Uterine smooth muscle cell (primary cell): Measurements from ENCODE around the gene MDP1. TPM values are rescaled to one million over a fixed set of nuclear protein-coding genes. Genes with fewer than 3 reads are reported as not detected.

ENCODE experiments used
- total RNA-seq: library from RNA; depleted of rRNA; stranded (reverse); fragments of >200 nt; gene quantifications from 2 replicates; pipeline ENCODE4 v1.2.3, GENCODE V29; 2014

The MDP1 gene
- total RNA-seq: 18.9 and 23.2 TPM in 2 replicates

GRCh38 chr14:24215495-24216344 lies at the start of gene MDP1:
TSS of gene MDP1 (minus strand) at chr14:24216066. CDS start at chr14:24215955, 111 bp downstream.

GRCh38 chr14:24262821-24263733 lies 47.2 kb upstream of the MDP1 start, which contains the start of gene TGM1:
TSS of gene TGM1 (minus strand) at chr14:24263177. CDS start at chr14:24262352, 825 bp downstream.

DNA sequence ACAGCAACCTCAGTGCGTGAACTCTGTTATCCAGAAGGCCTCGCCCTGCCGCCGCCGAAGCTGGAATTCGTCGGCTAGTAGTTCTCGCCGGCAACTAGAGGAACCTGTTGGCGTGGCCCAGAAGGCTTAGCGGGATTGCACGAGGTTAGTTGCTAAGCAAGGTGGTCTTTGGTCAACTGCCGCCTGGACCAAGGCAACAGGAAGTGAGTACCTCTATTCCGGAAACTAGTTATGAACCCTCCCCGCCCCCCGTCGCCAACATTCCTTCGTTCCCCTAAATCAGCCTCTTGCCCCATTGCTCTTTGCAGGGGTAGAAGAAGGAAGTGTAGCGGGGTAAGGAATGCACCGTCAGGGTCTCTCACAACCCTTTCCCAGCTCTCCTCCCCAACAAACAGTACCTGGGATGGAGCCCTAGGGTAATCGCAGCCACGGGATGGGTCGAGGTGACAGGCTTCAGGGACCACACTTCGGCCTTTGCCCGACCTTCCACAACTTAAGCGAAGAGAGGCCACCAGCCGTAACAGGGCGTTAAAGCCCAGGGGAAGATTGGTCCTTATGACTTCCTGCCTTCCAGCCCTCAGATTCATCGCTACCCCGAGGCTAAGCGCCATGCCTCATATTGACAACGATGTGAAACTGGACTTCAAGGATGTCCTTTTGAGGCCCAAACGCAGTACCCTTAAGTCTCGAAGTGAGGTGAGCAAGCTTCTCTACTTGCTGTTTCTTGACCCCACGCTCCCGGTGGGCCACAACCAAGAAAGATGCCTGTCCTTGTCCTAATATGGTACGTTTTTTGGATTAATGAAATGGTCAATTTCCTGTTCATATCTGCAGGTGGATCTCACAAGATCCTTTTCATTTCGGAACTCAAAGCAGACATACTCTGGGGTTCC lies 17.0 kb upstream of the MDP1 start, which contains the start of gene GMPR2:
Gene GMPR2 (plus strand): TSS at position 285 of the 893 bp plus-strand sequence. CDS start 325 bp downstream, at position 610.

DNA sequence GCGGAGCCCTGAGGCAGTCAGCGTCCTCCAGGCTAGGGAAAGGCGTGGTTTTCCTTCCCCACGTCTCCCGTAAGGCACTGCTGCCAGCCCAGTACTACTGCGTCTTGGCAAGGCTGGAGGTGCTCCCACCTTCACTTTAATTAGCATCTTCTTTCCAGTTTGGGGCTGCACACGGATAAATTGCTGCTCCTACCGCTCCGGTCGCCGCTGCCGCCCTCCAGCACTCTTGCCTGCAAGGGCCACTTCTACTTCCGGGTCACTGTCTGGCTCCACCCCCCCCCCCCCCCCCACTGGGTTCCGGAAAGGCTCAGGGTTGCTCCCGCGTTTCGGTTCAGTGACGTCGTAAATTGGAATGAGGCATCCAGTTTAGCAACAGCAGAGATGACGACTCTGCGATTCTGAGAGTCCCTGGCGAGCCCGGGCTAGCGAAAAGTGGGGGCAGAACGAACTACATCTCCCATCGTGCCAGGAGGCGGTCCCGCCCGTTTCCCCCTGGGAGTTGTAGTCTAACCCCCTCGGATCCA lies 16.3 kb upstream of the MDP1 start, which contains the start of gene NEDD8:
Gene NEDD8 (minus strand): TSS at position 247 of the 524 bp plus-strand sequence. CDS start 100 bp downstream, at position 147.

GRCh38 chr14:24212924-24213865 lies 2.7 kb downstream of the MDP1 start, which contains the start of gene CHMP4A:
TSS of gene CHMP4A (minus strand) at chr14:24213488. CDS start at chr14:24213439, 49 bp downstream.

DNA sequence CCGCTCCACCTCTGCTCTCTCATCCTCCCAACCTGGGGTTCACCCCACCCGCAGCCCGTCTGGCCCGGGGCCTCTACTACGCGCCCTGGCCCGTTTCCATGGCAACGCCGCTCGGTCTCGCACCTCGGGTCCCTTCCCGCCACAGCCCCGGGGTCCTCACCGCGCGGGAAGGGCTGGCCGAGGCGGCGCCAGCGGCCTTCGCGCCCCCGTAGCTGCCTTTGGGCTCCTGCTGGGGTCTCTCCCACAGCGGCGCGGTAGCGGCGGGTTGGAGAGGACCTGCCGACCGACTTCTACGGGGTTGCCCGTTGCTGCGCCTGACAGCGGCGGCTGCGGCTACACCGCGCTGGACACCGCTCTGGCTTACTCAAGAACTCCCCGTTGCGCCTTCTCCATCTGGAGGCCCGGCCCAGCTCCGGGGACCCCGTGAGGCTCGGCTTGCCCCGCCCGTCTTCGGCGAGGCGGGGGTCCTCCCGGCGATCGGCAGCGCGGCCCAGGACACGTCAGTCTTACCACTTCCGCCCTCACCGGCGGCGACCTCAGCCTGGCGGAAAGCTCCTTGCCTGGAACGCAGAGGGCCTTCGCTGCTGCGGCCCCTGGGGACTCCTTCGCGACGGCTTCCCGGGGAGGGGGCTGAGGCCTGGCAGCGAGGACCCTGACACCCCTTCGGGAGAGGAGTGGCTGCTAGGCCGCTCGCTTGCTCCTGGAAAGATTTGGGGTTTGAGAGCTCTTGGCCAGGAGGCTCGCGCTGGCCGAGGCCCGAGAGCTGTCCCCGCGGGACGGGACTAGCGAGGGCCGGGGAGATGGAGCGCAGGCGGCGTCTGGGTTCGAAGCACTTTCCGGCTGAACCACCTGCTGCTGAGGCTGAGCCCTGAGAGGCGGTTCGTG lies 20.4 kb downstream of the MDP1 start, which contains the start of gene TM9SF1:
Gene TM9SF1 (minus strand): TSS at position 256 of the 885 bp plus-strand sequence. CDS start 422 bp downstream, outside the sequence.

GRCh38 chr14:24188251-24189058 lies 27.4 kb downstream of the MDP1 start, which contains the start of gene IPO4:
TSS of gene IPO4 (minus strand) at chr14:24188816. CDS start at chr14:24188787, 29 bp downstream.

DNA sequence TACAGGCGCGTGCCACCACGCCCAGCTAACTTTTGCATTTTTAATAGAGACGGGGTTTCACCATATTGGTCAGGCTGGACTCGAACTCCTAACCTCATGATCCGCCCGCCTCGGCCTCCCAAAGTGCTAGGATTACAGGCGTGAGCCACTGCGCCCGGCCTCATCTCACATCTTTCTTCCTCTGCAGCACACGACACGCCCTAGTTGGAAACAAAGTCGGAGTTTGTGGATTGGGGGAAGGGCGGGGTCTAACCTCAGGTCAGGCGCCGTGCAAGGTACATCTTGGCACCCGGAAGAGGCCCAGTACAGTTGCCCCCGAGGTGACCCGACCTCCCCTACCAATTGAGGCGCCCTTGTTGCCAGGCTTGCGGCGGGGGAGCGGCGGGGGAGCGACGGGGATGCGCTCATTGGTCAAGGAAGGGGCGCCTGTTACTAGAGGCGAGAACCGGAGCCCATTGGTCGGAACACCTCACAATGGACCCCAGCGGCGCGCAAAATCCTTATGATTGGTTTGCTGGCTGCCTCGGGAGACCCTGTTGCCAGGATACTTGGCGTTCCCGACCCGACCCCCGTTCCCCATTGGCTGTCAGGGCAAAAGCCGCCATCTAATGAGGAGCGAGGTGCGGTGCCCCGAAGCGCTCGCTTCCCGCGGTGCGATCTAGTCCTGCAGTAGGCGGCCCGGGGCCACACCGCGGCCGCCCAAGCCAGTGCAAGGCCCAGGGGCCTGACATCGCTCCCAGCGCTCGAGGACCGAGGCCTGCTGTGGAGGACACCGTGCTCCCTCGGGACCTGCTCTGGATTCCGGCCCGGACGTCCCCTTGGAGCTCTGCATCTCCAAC lies 44.2 kb downstream of the MDP1 start, which contains the start of gene REC8:
Gene REC8 (plus strand): TSS at position 659 of the 839 bp plus-strand sequence. CDS start 473 bp downstream, outside the sequence.

Other genes starting within 250 kb of the MDP1 start
- gene DHRS4L2, start 227.1 kb downstream of the MDP1 start, total RNA-seq: 11.6 and 14.9 TPM in 2 replicates
- gene CARMIL3, start 164.1 kb downstream of the MDP1 start, total RNA-seq: under 0.01 and 0.12 TPM in 2 replicates
- not detected in 2 replicates for gene CPNE6, start 144.5 kb downstream of the MDP1 start, total RNA-seq
- gene PCK2, start 121.8 kb downstream of the MDP1 start, total RNA-seq: 40.1 and 60.2 TPM in 2 replicates
- 56.0 and 64.2 TPM in 2 replicates for gene DCAF11, start 101.3 kb downstream of the MDP1 start, total RNA-seq
- 0.55 and 1.00 TPM in 2 replicates for gene NRL, start 101.1 kb downstream of the MDP1 start, total RNA-seq
- gene FITM1, start 85.4 kb downstream of the MDP1 start, total RNA-seq: 0.37 TPM in 1 of 2 replicates, not detected in the other
- gene PSME1, start 79.9 kb downstream of the MDP1 start, total RNA-seq: 69.7 and 121 TPM in 2 replicates
- 20.0 and 34.6 TPM in 2 replicates for gene EMC9, start 74.5 kb downstream of the MDP1 start, total RNA-seq
- gene PSME2, start 69.5 kb downstream of the MDP1 start, total RNA-seq: 111 and 120 TPM in 2 replicates
- 40.7 and 44.7 TPM in 2 replicates for gene RNF31, start 68.6 kb downstream of the MDP1 start, total RNA-seq
- gene IRF9, start 54.8 kb downstream of the MDP1 start, total RNA-seq: 68.6 and 80.1 TPM in 2 replicates
- gene REC8, start 44.0 kb downstream of the MDP1 start, total RNA-seq: 0.87 and 1.1 TPM in 2 replicates
- gene IPO4, start 27.2 kb downstream of the MDP1 start, total RNA-seq: 47.9 and 71.6 TPM in 2 replicates
- 74.9 and 79.5 TPM in 2 replicates for gene TM9SF1, start 20.6 kb downstream of the MDP1 start, total RNA-seq
- gene TSSK4, start 10.4 kb downstream of the MDP1 start, total RNA-seq: 0.11 TPM in 1 of 2 replicates, not detected in the other
- 32.7 and 38.6 TPM in 2 replicates for gene CHMP4A, start 2.6 kb downstream of the MDP1 start, total RNA-seq
- 163 and 222 TPM in 2 replicates for gene NEDD8, start 16.3 kb upstream of the MDP1 start, total RNA-seq
- gene GMPR2, start 16.9 kb upstream of the MDP1 start, total RNA-seq: 57.1 and 69.0 TPM in 2 replicates
- gene TINF2, start 26.6 kb upstream of the MDP1 start, total RNA-seq: 59.9 and 69.5 TPM in 2 replicates
- gene TGM1, start 47.1 kb upstream of the MDP1 start, total RNA-seq: 0.25 and 0.55 TPM in 2 replicates
- gene RABGGTA, start 55.5 kb upstream of the MDP1 start, total RNA-seq: 17.9 and 28.6 TPM in 2 replicates
- gene DHRS1, start 83.7 kb upstream of the MDP1 start, total RNA-seq: 13.3 and 19.2 TPM in 2 replicates
- gene NOP9, start 83.8 kb upstream of the MDP1 start, total RNA-seq: 22.6 and 29.0 TPM in 2 replicates
- 1.6 and 2.9 TPM in 2 replicates for gene CIDEB, start 91.9 kb upstream of the MDP1 start, total RNA-seq
- gene LTB4R2, start 94.1 kb upstream of the MDP1 start, total RNA-seq: 3.7 and 3.8 TPM in 2 replicates
- gene LTB4R, start 95.4 kb upstream of the MDP1 start, total RNA-seq: 1.2 and 1.5 TPM in 2 replicates
- gene ADCY4, start 119.0 kb upstream of the MDP1 start, total RNA-seq: 5.1 and 8.1 TPM in 2 replicates
- gene RIPK3, start 123.9 kb upstream of the MDP1 start, total RNA-seq: 0.50 and 1.00 TPM in 2 replicates
- 62.5 and 76.2 TPM in 2 replicates for gene NFATC4, start 152.1 kb upstream of the MDP1 start, total RNA-seq
- gene NYNRIN, start 182.9 kb upstream of the MDP1 start, total RNA-seq: 9.1 and 13.2 TPM in 2 replicates
- 1.5 and 5.5 TPM in 2 replicates for gene CBLN3, start 213.6 kb upstream of the MDP1 start, total RNA-seq
- 60.5 and 61.6 TPM in 2 replicates for gene KHNYN, start 213.9 kb upstream of the MDP1 start, total RNA-seq
- gene SDR39U1, start 226.7 kb upstream of the MDP1 start, total RNA-seq: 11.6 and 12.9 TPM in 2 replicates